Measurements from ENCODE around the gene GPR63. TPM values are rescaled to one million over a fixed set of nuclear protein-coding genes. Genes with fewer than 3 reads are reported as not detected.

Gene GPR63
- total and polyA plus RNA-seq, 11 donors = 0.14 to 2.7 (median 0.75) TPM

DNA sequence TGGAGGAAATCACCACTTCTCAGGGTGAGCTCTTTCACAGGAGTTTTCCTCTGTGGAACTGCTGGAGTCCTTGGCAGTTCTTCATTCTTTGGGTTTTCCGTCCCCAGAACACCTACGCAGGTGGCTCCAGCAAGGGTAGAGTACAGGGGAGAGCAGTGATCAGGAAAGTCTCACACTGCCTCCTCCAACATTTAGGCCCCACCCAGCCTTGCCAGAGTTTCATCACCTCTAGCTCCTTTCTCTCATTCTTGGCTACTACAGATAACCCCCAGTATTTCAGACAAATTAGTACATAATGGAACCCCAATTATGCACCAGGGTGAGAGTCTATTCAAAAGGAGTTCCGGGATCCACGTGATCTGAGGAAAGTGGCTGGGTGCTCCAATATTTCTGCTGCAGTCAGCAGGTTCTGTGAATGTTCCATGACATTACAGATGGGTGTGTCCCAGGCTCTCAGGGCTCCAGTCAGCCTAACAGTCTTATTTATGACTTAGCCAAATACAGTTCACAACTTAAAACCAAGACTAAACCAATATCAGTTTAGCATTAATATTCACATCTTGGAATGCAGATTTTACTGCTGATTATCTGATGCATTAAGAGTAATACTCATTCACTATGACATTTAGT lies 44.6 kb downstream of the GPR63 start:
- no peaks in the 10 kb centered on the region for H3K27me3 ChIP-seq
- H3K4me3 ChIP-seq = no peak overlapping the region
- intact Hi-C loops (cut with DNase I) = no loop called here
- WGBS, 4 donors = 76 to 99% (median 93%) methylated on average over 4 of the region's 4 CpGs
- DNase-seq (no peak), ATAC-seq (peak in 2 of 4 donors; percentile 54 to 61)
- no peaks in the 10 kb centered on the region for H3K36me3 ChIP-seq
- H3K4me1 ChIP-seq = peaks cover 0 to 11% (median 2%) of the 10 kb centered on the region in 12 donors
- H3K27ac ChIP-seq = no peak overlapping the region
- TF ChIP-seq POLR2A (IDR thresholded peaks at IDR 0.05) = no peak
- TF ChIP-seq, protein P1, sequence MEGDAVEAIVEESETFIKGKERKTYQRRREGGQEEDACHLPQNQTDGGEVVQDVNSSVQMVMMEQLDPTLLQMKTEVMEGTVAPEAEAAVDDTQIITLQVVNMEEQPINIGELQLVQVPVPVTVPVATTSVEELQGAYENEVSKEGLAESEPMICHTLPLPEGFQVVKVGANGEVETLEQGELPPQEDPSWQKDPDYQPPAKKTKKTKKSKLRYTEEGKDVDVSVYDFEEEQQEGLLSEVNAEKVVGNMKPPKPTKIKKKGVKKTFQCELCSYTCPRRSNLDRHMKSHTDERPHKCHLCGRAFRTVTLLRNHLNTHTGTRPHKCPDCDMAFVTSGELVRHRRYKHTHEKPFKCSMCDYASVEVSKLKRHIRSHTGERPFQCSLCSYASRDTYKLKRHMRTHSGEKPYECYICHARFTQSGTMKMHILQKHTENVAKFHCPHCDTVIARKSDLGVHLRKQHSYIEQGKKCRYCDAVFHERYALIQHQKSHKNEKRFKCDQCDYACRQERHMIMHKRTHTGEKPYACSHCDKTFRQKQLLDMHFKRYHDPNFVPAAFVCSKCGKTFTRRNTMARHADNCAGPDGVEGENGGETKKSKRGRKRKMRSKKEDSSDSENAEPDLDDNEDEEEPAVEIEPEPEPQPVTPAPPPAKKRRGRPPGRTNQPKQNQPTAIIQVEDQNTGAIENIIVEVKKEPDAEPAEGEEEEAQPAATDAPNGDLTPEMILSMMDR (IDR thresholded peaks at IDR 0.05) = no peak
- H3K9me3 ChIP-seq = no peaks in the 10 kb centered on the region

DNA sequence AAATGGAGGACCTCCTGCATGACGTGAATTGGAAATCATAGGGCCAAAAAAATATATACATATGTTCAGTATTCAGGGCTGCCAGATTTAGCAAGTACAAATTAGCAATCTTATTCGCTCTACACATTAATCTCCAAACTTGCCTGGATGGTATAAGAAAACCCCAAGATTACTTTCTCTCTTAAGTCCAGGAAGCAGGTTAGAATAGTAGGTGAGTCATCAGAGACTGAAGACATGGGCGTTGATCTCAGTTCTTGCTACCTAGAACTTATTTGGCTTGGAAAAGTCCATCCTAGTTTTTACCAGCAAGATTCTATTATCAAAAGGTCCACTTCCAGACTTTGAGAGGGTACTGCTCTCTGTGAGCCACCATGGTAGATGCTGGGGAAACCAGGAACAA lies 47.4 kb downstream of the GPR63 start:
- Histone ChIP-seq H3K36me3 (no peaks in the 10 kb centered on the region), H3K4me3 (no peak overlapping the region), H3K4me1 (peaks cover 0 to 11% (median 2%) of the 10 kb centered on the region in 12 donors), H3K27me3 (no peaks in the 10 kb centered on the region), H3K9me3 (no peaks in the 10 kb centered on the region), H3K27ac (no peak overlapping the region)
- TF ChIP-seq POLR2A (IDR thresholded peaks at IDR 0.05) = no peak
- TF ChIP-seq, protein P1 (IDR thresholded peaks at IDR 0.05) = no peak
- DNase-seq (no peak), ATAC-seq (no peak)
- intact Hi-C loops (cut with DNase I) = no loop called here
- WGBS, 4 donors = 80 to 86% (median 82%) methylated on average over 3 of the region's 3 CpGs

DNA sequence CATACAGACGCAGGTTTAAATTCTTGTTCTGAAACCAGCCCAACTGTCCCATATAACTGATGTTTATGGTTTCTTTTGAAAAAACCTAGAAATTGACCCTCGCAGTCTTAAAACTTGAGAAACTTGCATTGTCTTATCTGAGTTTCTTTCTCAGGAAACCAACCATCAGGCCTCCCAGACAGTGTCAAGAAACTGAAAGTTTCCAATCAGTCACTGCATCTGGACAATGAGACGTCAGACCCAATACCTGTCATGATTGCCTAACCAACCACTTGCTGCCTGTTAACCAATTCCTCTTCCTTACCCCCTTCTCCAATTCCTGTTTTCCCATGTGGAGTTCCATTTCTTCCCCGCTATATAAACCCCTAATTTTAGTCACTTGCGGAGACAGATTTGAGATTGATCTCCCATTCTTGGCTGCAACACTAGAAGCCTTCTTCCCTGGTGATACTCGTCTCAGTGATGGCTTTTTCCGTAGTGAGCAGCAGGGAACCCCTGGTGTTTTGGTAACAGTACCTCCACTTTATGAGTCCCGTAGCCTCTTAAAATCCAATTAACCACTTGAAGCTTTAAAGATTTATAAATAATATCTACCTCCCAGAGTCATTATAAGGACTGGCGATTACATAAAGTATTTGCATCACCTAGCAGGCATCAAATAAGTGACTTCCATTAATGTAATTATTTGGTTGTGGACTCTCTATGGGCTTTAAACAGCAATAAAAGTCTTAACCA lies 49.3 kb downstream of the GPR63 start:
- peaks cover 0 to 11% (median 2%) of the 10 kb centered on the region in 12 donors for H3K4me1 ChIP-seq
- intact Hi-C loops (cut with DNase I) = no loop called here
- no peak for TF ChIP-seq POLR2A (IDR thresholded peaks at IDR 0.05)
- TF ChIP-seq, protein P1 (IDR thresholded peaks at IDR 0.05) = no peak
- no peak overlapping the region for H3K4me3 ChIP-seq
- H3K9me3 ChIP-seq = no peaks in the 10 kb centered on the region
- ATAC-seq (no peak), DNase-seq (no peak)
- H3K36me3 ChIP-seq = no peaks in the 10 kb centered on the region
- H3K27ac ChIP-seq = no peak overlapping the region
- 67 to 78% (median 73%) methylated on average over 9 of the region's 9 CpGs for WGBS, 4 donors
- H3K27me3 ChIP-seq = no peaks in the 10 kb centered on the region

DNA sequence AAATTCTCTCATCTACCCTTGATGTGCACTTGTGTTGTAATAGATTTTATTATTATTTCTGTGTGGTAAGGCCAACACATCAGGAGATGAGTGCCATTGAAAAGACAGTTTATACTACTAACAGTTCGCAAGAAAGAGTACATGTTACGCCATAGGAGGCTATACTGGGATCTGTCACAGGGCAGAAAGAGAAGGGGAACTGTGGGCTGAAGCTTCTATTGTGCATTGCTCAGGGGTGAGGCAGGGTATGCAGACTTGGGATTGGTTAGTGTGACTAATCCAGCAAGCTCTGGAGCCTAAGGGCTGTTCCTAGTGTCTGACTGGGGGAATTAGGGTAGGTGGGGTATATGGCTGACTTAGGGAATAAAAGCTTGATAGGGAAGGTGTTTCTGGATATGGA lies 50.9 kb downstream of the GPR63 start:
- Histone ChIP-seq H3K4me1 (peaks cover 0 to 11% (median 2%) of the 10 kb centered on the region in 12 donors), H3K9me3 (no peaks in the 10 kb centered on the region), H3K36me3 (no peaks in the 10 kb centered on the region), H3K4me3 (no peak overlapping the region), H3K27ac (no peak overlapping the region), H3K27me3 (no peaks in the 10 kb centered on the region)
- WGBS, 4 donors = 90 to 96% (median 94%) methylated on average over 2 of the region's 2 CpGs
- intact Hi-C loops (cut with DNase I) = no loop called here
- DNase-seq (no peak), ATAC-seq (no peak)
- TF ChIP-seq POLR2A (IDR thresholded peaks at IDR 0.05) = no peak
